GM12874 (cell line): ENCODE results near the gene TMEM232.

ENCODE experiments used
- CTCF ChIP-seq: IDR thresholded peaks from 2 replicates; pipeline ENCODE4 v1.5.1; 2011; ENCODE audit warnings: low read depth, mild to moderate bottlenecking, control low read depth, low read length, moderate library complexity; ENCODE audit not compliant: insufficient read depth

TMEM232 gene

GRCh38 chr5:110549301-110549700 lies 177.2 kb downstream of the TMEM232 start:
- no peak for TF ChIP-seq CTCF

GRCh38 chr5:110548171-110548570 lies 178.3 kb downstream of the TMEM232 start:
- TF ChIP-seq CTCF: no peak

GRCh38 chr5:110547495-110547894 lies 179.0 kb downstream of the TMEM232 start:
- TF ChIP-seq CTCF: no peak

GRCh38 chr5:110545716-110546115 lies 180.8 kb downstream of the TMEM232 start:
- no peak for TF ChIP-seq CTCF

GRCh38 chr5:110544603-110545002 lies 181.9 kb downstream of the TMEM232 start:
- no peak for TF ChIP-seq CTCF

- TF ChIP-seq CTCF: no peak
These were observed 183.5 kb downstream of the TMEM232 start for GRCh38 chr5:110542949-110543348.

GRCh38 chr5:110536120-110537115 lies 190.1 kb downstream of the TMEM232 start:
- TF ChIP-seq CTCF: no peak
